Measurements from ENCODE around the gene AFG1L. TPM values are rescaled to one million over a fixed set of nuclear protein-coding genes. Genes with fewer than 3 reads are reported as not detected.
A peak's percentile ranks its signal among the peaks of the same experiment; 100 is the strongest.

AFG1L gene
- total and polyA plus RNA-seq, 10 donors, result 1.8 to 13.0 (median 4.4) TPM

DNA sequence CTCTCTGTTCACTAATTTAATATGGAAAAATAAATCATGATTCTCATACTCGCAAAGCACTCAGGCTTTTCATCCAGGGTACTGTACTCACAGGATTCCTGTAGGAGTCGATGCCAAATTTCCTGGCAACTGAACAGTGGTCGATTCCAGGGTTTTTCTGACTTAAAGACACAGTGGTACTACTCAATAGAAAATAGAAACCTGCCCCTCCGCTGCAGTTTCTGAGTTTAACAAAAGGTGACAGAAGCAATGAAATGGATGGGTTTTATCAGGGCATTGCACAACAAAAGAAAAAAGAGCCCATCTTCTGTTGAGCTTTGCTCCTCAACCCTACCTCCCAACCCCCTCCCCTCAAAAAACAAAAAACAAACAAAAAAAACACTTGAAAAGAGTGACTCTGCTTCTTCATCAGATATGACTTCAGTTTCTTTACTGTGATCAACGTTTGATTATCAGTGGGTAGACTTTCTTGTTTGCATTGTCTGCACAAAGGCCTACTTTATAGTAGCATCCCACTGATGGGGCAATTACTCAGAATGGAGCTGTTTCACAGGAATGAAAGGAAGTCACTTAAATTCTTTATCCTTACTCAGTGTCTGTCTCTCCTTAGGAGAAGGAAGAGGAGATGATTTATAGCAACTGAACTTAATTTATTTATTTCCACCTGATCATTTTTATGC is 169.7 kb downstream of the AFG1L start:
- H3K9me3 ChIP-seq, result no peaks in the 10 kb centered on the region
- peaks cover 0 to 11% (median 3%) of the 10 kb centered on the region in 6 donors for H3K4me1 ChIP-seq
- no peak overlapping the region for H3K4me3 ChIP-seq
- no peaks in the 10 kb centered on the region for H3K36me3 ChIP-seq
- TF ChIP-seq, protein P1, sequence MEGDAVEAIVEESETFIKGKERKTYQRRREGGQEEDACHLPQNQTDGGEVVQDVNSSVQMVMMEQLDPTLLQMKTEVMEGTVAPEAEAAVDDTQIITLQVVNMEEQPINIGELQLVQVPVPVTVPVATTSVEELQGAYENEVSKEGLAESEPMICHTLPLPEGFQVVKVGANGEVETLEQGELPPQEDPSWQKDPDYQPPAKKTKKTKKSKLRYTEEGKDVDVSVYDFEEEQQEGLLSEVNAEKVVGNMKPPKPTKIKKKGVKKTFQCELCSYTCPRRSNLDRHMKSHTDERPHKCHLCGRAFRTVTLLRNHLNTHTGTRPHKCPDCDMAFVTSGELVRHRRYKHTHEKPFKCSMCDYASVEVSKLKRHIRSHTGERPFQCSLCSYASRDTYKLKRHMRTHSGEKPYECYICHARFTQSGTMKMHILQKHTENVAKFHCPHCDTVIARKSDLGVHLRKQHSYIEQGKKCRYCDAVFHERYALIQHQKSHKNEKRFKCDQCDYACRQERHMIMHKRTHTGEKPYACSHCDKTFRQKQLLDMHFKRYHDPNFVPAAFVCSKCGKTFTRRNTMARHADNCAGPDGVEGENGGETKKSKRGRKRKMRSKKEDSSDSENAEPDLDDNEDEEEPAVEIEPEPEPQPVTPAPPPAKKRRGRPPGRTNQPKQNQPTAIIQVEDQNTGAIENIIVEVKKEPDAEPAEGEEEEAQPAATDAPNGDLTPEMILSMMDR (IDR thresholded peaks at IDR 0.05 in 8 of 11, conservative IDR thresholded peaks at IDR 0.05 in 3 of 11), result no peak
- no peak for TF ChIP-seq POLR2AphosphoS5 (IDR thresholded peaks at IDR 0.05)
- 56 to 68% (median 60%) methylated on average over 5 of the region's 5 CpGs for WGBS, 5 donors
- peak overlapping the region in 2 of 8 donors; percentile 9 to 40 for H3K27ac ChIP-seq
- intact Hi-C loops (cut with DNase I; ENCODE audit: low total_unique reads), result no loop called here
- H3K27me3 ChIP-seq (replicated peaks in 1 of 7), result no peaks in the 10 kb centered on the region
- DNase-seq, result no peak

GRCh38 chr6:108465098-108465495 is 170.2 kb downstream of the AFG1L start:
- Histone ChIP-seq H3K27me3 (replicated peaks in 1 of 7) (no peaks in the 10 kb centered on the region), H3K36me3 (no peaks in the 10 kb centered on the region), H3K4me3 (no peak overlapping the region), H3K27ac (no peak overlapping the region), H3K4me1 (peaks cover 0 to 11% (median 3%) of the 10 kb centered on the region in 6 donors), H3K9me3 (no peaks in the 10 kb centered on the region)
- WGBS, 5 donors, result 39 to 67% (median 54%) methylated on average over 2 of the region's 2 CpGs
- no peak for DNase-seq
- intact Hi-C loops (cut with DNase I; ENCODE audit: low total_unique reads), result no loop called here
- TF ChIP-seq, protein P1 (IDR thresholded peaks at IDR 0.05 in 8 of 11, conservative IDR thresholded peaks at IDR 0.05 in 3 of 11), result no peak
- TF ChIP-seq POLR2A (IDR thresholded peaks at IDR 0.05), result no peak
- TF ChIP-seq POLR2AphosphoS5 (IDR thresholded peaks at IDR 0.05), result no peak

DNA sequence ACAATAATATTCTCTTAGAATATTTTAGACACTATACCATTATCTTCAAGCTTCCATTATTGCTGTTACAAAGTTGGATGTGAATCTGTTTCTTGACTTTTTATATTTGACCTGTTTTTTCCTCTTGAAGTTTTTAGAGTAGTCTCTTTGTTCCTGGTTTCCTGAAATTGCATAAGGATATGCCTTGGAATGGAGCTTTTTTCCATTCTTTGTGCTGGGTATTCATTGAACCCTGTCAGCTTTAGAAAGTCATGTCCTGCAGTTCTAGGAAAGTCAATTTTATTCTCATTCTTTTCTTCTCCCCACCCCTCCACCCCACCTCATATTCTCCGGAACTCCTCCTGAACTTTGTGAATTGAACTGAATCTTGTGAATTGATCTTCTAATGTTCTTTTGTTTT is 173.5 kb downstream of the AFG1L start:
- TF ChIP-seq POLR2AphosphoS5 (IDR thresholded peaks at IDR 0.05) (no peak), POLR2A (IDR thresholded peaks at IDR 0.05) (no peak)
- no peak for DNase-seq
- H3K4me3 ChIP-seq, result no peak overlapping the region
- H3K4me1 ChIP-seq, result peaks cover 0 to 7% (median 1%) of the 10 kb centered on the region in 6 donors
- H3K36me3 ChIP-seq, result no peaks in the 10 kb centered on the region
- no peak overlapping the region for H3K27ac ChIP-seq
- 86 to 100% (median 90%) methylated on average over 1 of the region's 1 CpG for WGBS, 5 donors
- intact Hi-C loops (cut with DNase I; ENCODE audit: low total_unique reads), result no loop called here
- H3K27me3 ChIP-seq (replicated peaks in 1 of 7), result no peaks in the 10 kb centered on the region
- no peaks in the 10 kb centered on the region for H3K9me3 ChIP-seq

DNA sequence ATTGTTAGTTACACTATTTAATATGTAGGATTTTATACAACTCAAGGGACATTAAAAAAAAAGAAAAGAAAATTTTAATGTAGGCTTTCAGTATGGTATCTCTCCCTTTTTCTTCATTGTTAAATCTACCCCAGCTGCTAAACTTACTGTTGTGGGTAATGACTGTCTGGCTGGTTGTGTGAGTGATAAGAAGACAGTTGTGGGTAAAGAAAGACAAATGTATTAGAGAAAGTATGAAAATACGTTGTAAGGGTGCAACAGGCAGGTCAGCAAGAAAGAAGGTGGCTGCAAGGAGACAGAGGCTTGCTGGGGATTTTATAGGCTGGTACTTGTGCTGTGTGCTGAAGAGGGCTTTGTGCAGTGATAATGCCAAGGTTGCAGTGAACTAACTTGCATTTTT is 174.5 kb downstream of the AFG1L start:
- WGBS, 5 donors, result 77 to 87% (median 78%) methylated on average over 1 of the region's 1 CpG
- intact Hi-C loops (cut with DNase I; ENCODE audit: low total_unique reads), result no loop called here

More for the DNA sequence above, 174.5 kb downstream of the AFG1L start:
- H3K4me1 ChIP-seq, result peaks cover 0 to 7% (median 0%) of the 10 kb centered on the region in 6 donors
- TF ChIP-seq, protein P1 (IDR thresholded peaks at IDR 0.05 in 8 of 11, conservative IDR thresholded peaks at IDR 0.05 in 3 of 11), result no peak
- TF ChIP-seq POLR2AphosphoS5 (IDR thresholded peaks at IDR 0.05), result no peak
- TF ChIP-seq POLR2A (IDR thresholded peaks at IDR 0.05), result no peak
- H3K4me3 ChIP-seq, result no peak overlapping the region
- no peaks in the 10 kb centered on the region for H3K9me3 ChIP-seq
- H3K27me3 ChIP-seq (replicated peaks in 1 of 7), result no peaks in the 10 kb centered on the region
- H3K36me3 ChIP-seq, result no peaks in the 10 kb centered on the region
- DNase-seq, result no peak
- no peak overlapping the region for H3K27ac ChIP-seq

Data from spleen (tissue), 11 donors.